AG10803 (cell line): ENCODE results near the gene PPP2R3A.
"Not testable (repeated sequence)": the region's sequence is repeated elsewhere in the genome, so short reads cannot be mapped to it uniquely, and the experiment has no call there.

Experiments used
- DNase-seq: peaks from one replicate; pipeline ENCODE4 v3.0.0; 2010; ENCODE audit warnings: low read depth
- H3K4me3 ChIP-seq: 2 replicates; pipeline ENCODE4 v1.5.1; 2011; ENCODE audit warnings: mild to moderate bottlenecking, low read length, control low read depth
- TF ChIP-seq, protein P1 (sequence below): conservative IDR thresholded peaks from 2 replicates; pipeline ENCODE4 v1.5.1; 2011; ENCODE audit warnings: mild to moderate bottlenecking, low read length, control low read depth, inconsistent platforms

PPP2R3A gene

GRCh38 chr3:135924506-135924905, 41.0 kb upstream of the PPP2R3A start:
- DNase-seq, result no peak
- TF ChIP-seq, protein P1, sequence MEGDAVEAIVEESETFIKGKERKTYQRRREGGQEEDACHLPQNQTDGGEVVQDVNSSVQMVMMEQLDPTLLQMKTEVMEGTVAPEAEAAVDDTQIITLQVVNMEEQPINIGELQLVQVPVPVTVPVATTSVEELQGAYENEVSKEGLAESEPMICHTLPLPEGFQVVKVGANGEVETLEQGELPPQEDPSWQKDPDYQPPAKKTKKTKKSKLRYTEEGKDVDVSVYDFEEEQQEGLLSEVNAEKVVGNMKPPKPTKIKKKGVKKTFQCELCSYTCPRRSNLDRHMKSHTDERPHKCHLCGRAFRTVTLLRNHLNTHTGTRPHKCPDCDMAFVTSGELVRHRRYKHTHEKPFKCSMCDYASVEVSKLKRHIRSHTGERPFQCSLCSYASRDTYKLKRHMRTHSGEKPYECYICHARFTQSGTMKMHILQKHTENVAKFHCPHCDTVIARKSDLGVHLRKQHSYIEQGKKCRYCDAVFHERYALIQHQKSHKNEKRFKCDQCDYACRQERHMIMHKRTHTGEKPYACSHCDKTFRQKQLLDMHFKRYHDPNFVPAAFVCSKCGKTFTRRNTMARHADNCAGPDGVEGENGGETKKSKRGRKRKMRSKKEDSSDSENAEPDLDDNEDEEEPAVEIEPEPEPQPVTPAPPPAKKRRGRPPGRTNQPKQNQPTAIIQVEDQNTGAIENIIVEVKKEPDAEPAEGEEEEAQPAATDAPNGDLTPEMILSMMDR, result no peak
- no peak overlapping the region for H3K4me3 ChIP-seq

DNA sequence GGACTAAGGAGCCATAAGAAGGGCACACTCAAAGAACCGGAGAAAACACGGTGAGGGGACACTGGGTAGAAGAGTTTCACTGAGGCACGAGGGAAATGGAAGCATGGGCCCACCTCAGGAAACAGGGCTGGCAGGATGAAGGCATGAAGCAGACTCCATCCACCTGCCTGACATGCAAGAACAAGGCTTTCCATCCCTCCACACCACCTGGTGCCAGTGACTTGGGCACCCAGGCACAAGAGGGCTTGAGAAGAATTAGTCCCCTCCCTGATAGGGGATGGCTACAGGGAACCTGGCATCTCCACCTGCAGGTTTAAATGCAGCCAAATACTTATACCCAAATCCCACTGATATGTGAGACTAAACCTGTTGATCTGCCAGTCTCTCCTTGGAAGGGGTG, 38.9 kb upstream of the PPP2R3A start:
- H3K4me3 ChIP-seq, result no peak overlapping the region
- no peak for DNase-seq
- TF ChIP-seq, protein P1, result no peak

DNA sequence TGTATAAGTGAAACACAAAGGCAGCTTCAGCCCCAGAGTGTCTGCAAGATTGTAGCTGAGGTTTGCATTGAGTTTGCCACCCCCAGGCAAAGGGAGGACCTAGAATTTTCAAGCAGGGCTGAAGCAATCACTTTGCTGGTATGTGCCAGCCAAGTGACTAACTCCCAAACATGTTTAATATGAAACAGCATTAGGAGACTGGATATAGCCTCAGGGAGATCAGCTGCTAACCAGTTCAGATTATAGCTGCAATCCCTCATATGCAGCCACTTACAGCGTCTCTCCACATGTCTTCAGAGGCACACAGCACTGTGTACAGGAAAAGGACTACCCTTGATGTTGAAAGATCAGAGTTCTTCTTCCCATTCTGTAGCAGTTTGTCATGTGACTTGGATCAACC, 38.4 kb upstream of the PPP2R3A start:
- DNase-seq, result peak; percentile 82

DNA sequence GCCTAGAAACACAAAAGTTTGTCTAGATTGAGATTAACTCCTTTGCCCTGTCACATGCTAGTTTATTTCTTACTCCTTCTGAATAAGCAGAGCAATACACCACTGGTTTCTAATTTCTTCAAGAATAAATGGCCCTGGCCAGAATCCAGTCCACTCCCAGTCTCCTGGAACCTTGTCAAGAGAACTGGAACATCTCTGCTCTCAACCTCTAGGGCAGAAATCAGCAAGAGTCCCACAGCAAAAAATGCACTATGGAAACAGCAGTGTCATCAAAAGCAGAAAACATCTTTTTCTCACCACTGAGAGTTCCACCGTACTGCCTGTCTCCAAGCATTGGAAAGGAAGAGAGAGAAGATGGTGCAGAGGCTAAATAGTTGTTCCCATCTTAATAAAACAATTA, 35.9 kb upstream of the PPP2R3A start:
- no peak overlapping the region for H3K4me3 ChIP-seq
- DNase-seq, result peak; percentile 74
- TF ChIP-seq, protein P1, result peak; percentile 29; the same call in 1 of the 2 replicates

More for the DNA sequence above, 38.4 kb upstream of the PPP2R3A start:
- TF ChIP-seq, protein P1, result no peak
- no peak overlapping the region for H3K4me3 ChIP-seq

- H3K4me3 ChIP-seq, result no peak overlapping the region
- TF ChIP-seq, protein P1, result no peak
- peak; percentile 15 for DNase-seq
Measured at GRCh38 chr3:135930255-135930654, 35.3 kb upstream of the PPP2R3A start.

- not testable (repeated sequence) for DNase-seq, H3K4me3 ChIP-seq
Measured at GRCh38 chr3:135935171-135935570, 30.4 kb upstream of the PPP2R3A start.

- H3K4me3 ChIP-seq, DNase-seq: not testable (repeated sequence)
Measured at GRCh38 chr3:135937766-135938165, 27.8 kb upstream of the PPP2R3A start.

- TF ChIP-seq, protein P1, result no peak
- peak; percentile 57 for DNase-seq
- H3K4me3 ChIP-seq, result no peak overlapping the region
Measured at GRCh38 chr3:135944831-135945230, 20.7 kb upstream of the PPP2R3A start.
